ENCODE results near the gene PTPRN2.

- no peak for TF ChIP-seq CTCF (IDR thresholded peaks at IDR 0.05 in 2 of 3, conservative IDR thresholded peaks at IDR 0.05 in 1 of 3; ENCODE audit: borderline replicate concordance in 1 of 3, insufficient read depth in 1 of 3, low read depth in 2 of 3, low read length in 2 of 3)
- no peak for TF ChIP-seq EZH2 (IDR thresholded peaks at IDR 0.05)
- no peak for TF ChIP-seq ZBTB33 (IDR thresholded peaks at IDR 0.05; ENCODE audit: extremely low read depth, insufficient replicate concordance, low read length)
- no peak for TF ChIP-seq POLR2A (IDR thresholded peaks at IDR 0.05; ENCODE audit: borderline replicate concordance, extremely low read depth, insufficient read depth, insufficient read length)
- no peak for TF ChIP-seq CEBPB (IDR thresholded peaks at IDR 0.05; ENCODE audit: low read depth)
- TF ChIP-seq TCF7L2 (IDR thresholded peaks at IDR 0.05; ENCODE audit: borderline replicate concordance, extremely low read depth, insufficient read depth, insufficient read length), result no peak
- TF ChIP-seq CBX3 (IDR thresholded peaks at IDR 0.05; ENCODE audit: low read depth), result no peak
- no peak for TF ChIP-seq POLR2AphosphoS5 (IDR thresholded peaks at IDR 0.05; ENCODE audit: low read depth, low read length)
- no peak for TF ChIP-seq EGR1 (IDR thresholded peaks at IDR 0.05; ENCODE audit: low read depth)
- no peak for TF ChIP-seq EZH2phosphoT487 (IDR thresholded peaks at IDR 0.05; ENCODE audit: borderline replicate concordance)
- no peak for TF ChIP-seq YY1 (IDR thresholded peaks at IDR 0.05; ENCODE audit: extremely low read depth, insufficient replicate concordance, low read depth, low read length)
- TF ChIP-seq SRF (IDR thresholded peaks at IDR 0.05; ENCODE audit: low read depth), result no peak
- no peak for TF ChIP-seq ATF3 (IDR thresholded peaks at IDR 0.05)
These were observed 316.0 kb downstream of the PTPRN2 start for GRCh38 chr7:158271646-158272045.
